H1 (cell line): ENCODE measurements around the gene LRRC30. TPM values are rescaled to one million over a fixed set of nuclear protein-coding genes. Genes with fewer than 3 reads are reported as not detected.

ENCODE experiments used
- CTCF ChIA-PET: fragments of 300-600 bp; sonication (Branson Sonifier 250); formaldehyde crosslinking; loops from one replicate; lab custom pipeline; 2021; ENCODE audit not compliant: partially characterized antibody; lab: Charles Lee
- POLR2A ChIA-PET: fragments of 300-600 bp; sonication (Branson Sonifier 250); formaldehyde crosslinking; loops from one replicate; lab custom pipeline; 2021; ENCODE audit warnings: inconsistent platforms; ENCODE audit not compliant: partially characterized antibody; lab: Charles Lee
- DNase-seq, 2 experiments: peaks; one replicate each; pipeline versions ENCODE4 v3.0.0 to v3.0.0-alpha.2; 2010 to 2022; ENCODE audit warnings: low spot score in 2 of 2, low read depth in 1 of 2, mixed read lengths in 1 of 2
- FAIRE-seq: peaks from 2 replicates; lab custom pipeline; 2011; peaks lifted over from hg19 to GRCh38; lab: Jason Lieb, UNC
- H2AFZ ChIP-seq: 2 replicates; pipeline ENCODE4 v1.8.1; 2012; ENCODE audit warnings: low read length, inconsistent platforms
- H2AK5ac ChIP-seq: 2 replicates; pipeline ENCODE4 v1.6.1; 2013; ENCODE audit warnings: low read depth, low read length
- H2BK120ac ChIP-seq: replicated peaks from 2 replicates; pipeline ENCODE3; 2013; ENCODE audit warnings: low read depth, low read length, inconsistent platforms
- H2BK12ac ChIP-seq: 2 replicates; pipeline ENCODE4 v1.6.1; 2013; ENCODE audit warnings: low read depth, low read length
- H2BK15ac ChIP-seq: 2 replicates; pipeline ENCODE4 v1.6.1; 2013; ENCODE audit warnings: low read length
- H2BK20ac ChIP-seq: 2 replicates; pipeline ENCODE4 v1.6.1; 2013; ENCODE audit warnings: low read length
- H2BK5ac ChIP-seq: 2 replicates; pipeline ENCODE4 v1.6.1; 2013; ENCODE audit warnings: low read depth, low read length
- H3K14ac ChIP-seq: 2 replicates; pipeline ENCODE4 v1.6.1; 2013; ENCODE audit warnings: inconsistent platforms; ENCODE audit not compliant: insufficient read length
- H3K18ac ChIP-seq: 2 replicates; pipeline ENCODE4 v1.6.1; 2013; ENCODE audit warnings: low read length; ENCODE audit errors: extremely low read depth
- H3K23ac ChIP-seq: 2 replicates; pipeline ENCODE4 v1.6.1; 2013; ENCODE audit warnings: inconsistent platforms; ENCODE audit not compliant: insufficient read length
- H3K23me2 ChIP-seq: 2 replicates; pipeline ENCODE4 v1.6.1; 2013; ENCODE audit warnings: low read depth, low read length
- H3K27ac ChIP-seq: 2 replicates; pipeline ENCODE4 v1.6.1; 2011; ENCODE audit warnings: low read depth, low read length, inconsistent platforms
- H3K27me3 ChIP-seq, 4 experiments: replicated peaks in 1 of 4; 1 replicate in 1 of 4; 2 replicates in 3 of 4; pipeline versions ENCODE4 v1.6.1 to v1.8.1; 2011 to 2013; ENCODE audit warnings: low read length in 3 of 4, mild to moderate bottlenecking in 3 of 4, inconsistent platforms in 2 of 4, mixed read lengths in 2 of 4, moderate library complexity in 1 of 4; ENCODE audit not compliant: control insufficient read depth in 3 of 4, insufficient read depth in 3 of 4; ENCODE audit errors: extremely low read depth in 1 of 4
- H3K36me3 ChIP-seq, 4 experiments: 2 replicates each; pipeline versions ENCODE4 v1.6.1 to v1.8.1; 2011 to 2013; ENCODE audit warnings: mild to moderate bottlenecking in 4 of 4, low read length in 3 of 4, moderate library complexity in 2 of 4, control low read depth in 1 of 4, inconsistent platforms in 1 of 4; ENCODE audit not compliant: insufficient read depth in 4 of 4, control insufficient read depth in 2 of 4
- H3K4ac ChIP-seq: replicated peaks from 2 replicates; pipeline ENCODE3; 2013; ENCODE audit warnings: low read length, low read depth, mixed read lengths, inconsistent platforms; ENCODE audit not compliant: insufficient read length
- H3K4me1 ChIP-seq, 4 experiments: replicated peaks in 1 of 4; 1 replicate in 1 of 4; 2 replicates in 3 of 4; pipeline versions ENCODE4 v1.6.1 to v1.8.1; 2011 to 2013; ENCODE audit warnings: low read length in 3 of 4, inconsistent platforms in 2 of 4, mixed read lengths in 1 of 4; ENCODE audit not compliant: insufficient read depth in 4 of 4, control insufficient read depth in 3 of 4
- H3K4me2 ChIP-seq, 2 experiments: 2 replicates each; pipeline versions ENCODE4 v1.6.1 to v1.8.1; 2011 to 2013; ENCODE audit warnings: low read depth in 2 of 2, low read length in 2 of 2, control low read depth in 1 of 2, inconsistent platforms in 1 of 2, mild to moderate bottlenecking in 1 of 2; ENCODE audit not compliant: insufficient read depth in 1 of 2
- H3K4me3 ChIP-seq, 4 experiments: fragments of 200-600, 300-600 bp in 1 of 4; sonication (generic), shearing (Covaris generic), sonication (Bioruptor Twin) in 1 of 4; 2 replicates each; pipeline versions ENCODE4 v1.5.1 to v1.8.1; 2011 to 2016; ENCODE audit warnings: low read length in 4 of 4, low read depth in 3 of 4, control low read depth in 2 of 4, inconsistent platforms in 2 of 4, mild to moderate bottlenecking in 2 of 4, mixed read lengths in 1 of 4, moderate library complexity in 1 of 4; ENCODE audit not compliant: insufficient read depth in 2 of 4; ENCODE audit errors: extremely low read depth in 1 of 4
- H3K56ac ChIP-seq: replicated peaks from 2 replicates; pipeline ENCODE3; 2013; ENCODE audit warnings: low read depth, mild to moderate bottlenecking, mixed read lengths, low read length, inconsistent platforms; ENCODE audit not compliant: insufficient read length
- H3K79me1 ChIP-seq: 2 replicates; pipeline ENCODE4 v1.6.1; 2013; ENCODE audit warnings: low read depth, low read length, control low read depth
- H3K79me2 ChIP-seq, 2 experiments: 2 replicates each; pipeline versions ENCODE4 v1.6.1 to v1.8.1; 2012 to 2013; ENCODE audit warnings: low read length in 2 of 2, mild to moderate bottlenecking in 2 of 2, inconsistent platforms in 1 of 2; ENCODE audit not compliant: insufficient read depth in 2 of 2, control insufficient read depth in 1 of 2
- H3K9ac ChIP-seq, 4 experiments: replicated peaks in 1 of 4; 1 replicate in 1 of 4; 2 replicates in 3 of 4; pipeline versions ENCODE4 v1.6.1 to v1.8.1; 2011 to 2013; ENCODE audit warnings: low read depth in 3 of 4, low read length in 3 of 4, control low read depth in 2 of 4, mild to moderate bottlenecking in 2 of 4, moderate library complexity in 2 of 4, inconsistent platforms in 1 of 4; ENCODE audit errors: extremely low read depth in 1 of 4
- H3K9me3 ChIP-seq, 2 experiments: 2 replicates each; pipeline versions ENCODE4 v1.6.1 to v1.8.1; 2012 to 2013; ENCODE audit warnings: mild to moderate bottlenecking in 2 of 2, moderate library complexity in 2 of 2, control low read depth in 1 of 2, inconsistent platforms in 1 of 2, low read depth in 1 of 2, low read length in 1 of 2, mixed read lengths in 1 of 2; ENCODE audit not compliant: insufficient read depth in 2 of 2
- H4K20me1 ChIP-seq, 2 experiments: replicated peaks in 1 of 2; 2 replicates each; pipeline versions ENCODE3 to v1.8.1; 2011 to 2013; ENCODE audit warnings: inconsistent platforms in 2 of 2, low read length in 2 of 2, mild to moderate bottlenecking in 1 of 2; ENCODE audit not compliant: insufficient read depth in 2 of 2, control insufficient read depth in 1 of 2
- H4K5ac ChIP-seq: 2 replicates; pipeline ENCODE4 v1.6.1; 2013; ENCODE audit warnings: low read length, low read depth, mixed read lengths, inconsistent platforms; ENCODE audit not compliant: insufficient read length
- H4K8ac ChIP-seq: 2 replicates; pipeline ENCODE4 v1.8.0; 2013; ENCODE audit warnings: mild to moderate bottlenecking, moderate library complexity, low read length, inconsistent platforms; ENCODE audit not compliant: insufficient read depth; ENCODE audit errors: extremely low read depth
- H4K91ac ChIP-seq: replicated peaks from 2 replicates; pipeline ENCODE3; 2013; ENCODE audit warnings: low read length, mixed read lengths, inconsistent platforms; ENCODE audit not compliant: insufficient read length
- CREB1 ChIP-seq: IDR thresholded peaks from 2 replicates; pipeline ENCODE4 v1.6.1; 2012; ENCODE audit warnings: inconsistent platforms
- EP300 ChIP-seq, 2 experiments: IDR thresholded peaks; 1 replicate in 1 of 2; 2 replicates in 1 of 2; pipeline ENCODE4 v1.6.1; 2011 to 2012; ENCODE audit warnings: low read depth in 2 of 2, low read length in 2 of 2, mild to moderate bottlenecking in 2 of 2, borderline replicate concordance in 1 of 2, inconsistent platforms in 1 of 2, moderate library complexity in 1 of 2
- GTF2F1 ChIP-seq: IDR thresholded peaks from 2 replicates; pipeline ENCODE4 v1.6.1; 2012; ENCODE audit warnings: low read depth, low read length, improper control_type of control experiment, borderline replicate concordance
- PHF8 ChIP-seq: fragments of 200-600 bp; sonication (generic); conservative IDR thresholded peaks from 2 replicates; pipeline ENCODE4 v1.7.1; 2012; ENCODE audit warnings: low read depth, mild to moderate bottlenecking, inconsistent platforms, low read length, moderate library complexity
- RBBP5 ChIP-seq: IDR thresholded peaks from 2 replicates; pipeline ENCODE4 v1.7.1; 2012; ENCODE audit warnings: low read depth, mild to moderate bottlenecking, inconsistent platforms, low read length, moderate library complexity, borderline replicate concordance
- RFX5 ChIP-seq: IDR thresholded peaks from 2 replicates; pipeline ENCODE4 v1.6.1; 2011; ENCODE audit warnings: low read depth, low read length, improper control_type of control experiment, borderline replicate concordance
- SP1 ChIP-seq: IDR thresholded peaks from 2 replicates; pipeline ENCODE4 v1.6.1; 2011; ENCODE audit warnings: low read depth, low read length
- YY1 ChIP-seq: IDR thresholded peaks from 2 replicates; pipeline ENCODE4 v1.6.1; 2011; ENCODE audit warnings: low read depth, mild to moderate bottlenecking, low read length
- WGBS, 2 experiments: shearing (Covaris generic) in 1 of 2; methylation state at CpG; one replicate each; pipeline versions ENCODE4 v1.1.6 to v1.1.7; 2013 to 2015; ENCODE audit warnings: low lambda C conversion rate in 2 of 2, mixed read lengths in 2 of 2, inconsistent platforms in 1 of 2, low coverage in 1 of 2, missing lambda C conversion rate in 1 of 2; ENCODE audit not compliant: insufficient replicate concordance in 2 of 2, insufficient coverage in 1 of 2, insufficient read length in 1 of 2; ENCODE audit errors: extremely low coverage in 1 of 2, missing lambda C conversion rate in 1 of 2; 5-methylcytosine and 5-hydroxymethylcytosine counted together
- long read RNA-seq, 2 experiments: library from RNA in 1 of 2; library from capped mRNA in 1 of 2; stranded (forward); transcript quantifications; one replicate each; pipeline ENCODE4 v2.0.0, GENCODE V29; 2021; ENCODE audit warnings: inconsistent platforms in 1 of 2
- polyA minus RNA-seq, 3 experiments: library from RNA; depleted of rRNA, polyadenylated mRNA; stranded (reverse); fragments of >200 nt; gene quantifications; 1 replicate in 2 of 3; 2 replicates in 1 of 3; pipeline ENCODE4 v1.2.3, GENCODE V29; 2011
- polyA plus RNA-seq, 7 experiments: library from polyadenylated mRNA; depleted of rRNA in 3 of 7; stranded (reverse) in 5 of 7; unstranded in 2 of 7; fragments of >200 nt in 5 of 7; fragments of 200-250 nt in 2 of 7; gene quantifications; 1 replicate in 5 of 7; 2 replicates in 1 of 7; 4 replicates in 1 of 7; pipeline versions ENCODE4 v1.2.1 to v1.2.3, GENCODE V29; 2011 to 2013; ENCODE audit warnings: missing spikeins in 2 of 7, mixed read lengths in 2 of 7
- total RNA-seq: library from RNA; stranded (reverse); fragmentation: NEBNext Ultra II Directional; extraction: Animal tissue kit (Norgen Biotek cat#: 25700); gene quantifications from 2 replicates; pipeline ENCODE4 v1.2.1, GENCODE V29; 2021

LRRC30 gene
- total RNA-seq (not detected in 2 replicates), polyA plus RNA-seq (2011; rRNA removed) (not detected in 2 replicates), polyA minus RNA-seq (2011; rRNA and poly(A)+ RNA removed) (not detected in 2 replicates)
- polyA plus RNA-seq (2011; cell fraction: cytosol; rRNA removed): not detected
- polyA plus RNA-seq (2011; cell fraction: nucleus; rRNA removed): not detected
- not detected in 4 replicates for polyA plus RNA-seq (2012, experiment 1 of 2)
- polyA plus RNA-seq (2012, experiment 2 of 2): not detected
- polyA plus RNA-seq (2013, experiment 1 of 2): not detected
- not detected for polyA plus RNA-seq (2013, experiment 2 of 2)
- polyA minus RNA-seq (2011; cell fraction: cytosol; rRNA and poly(A)+ RNA removed): not detected
- not detected for polyA minus RNA-seq (2011; cell fraction: nucleus; rRNA and poly(A)+ RNA removed)
- long read RNA-seq, experiment 1: 0 reads
- long read RNA-seq, experiment 2: 0 reads

DNA sequence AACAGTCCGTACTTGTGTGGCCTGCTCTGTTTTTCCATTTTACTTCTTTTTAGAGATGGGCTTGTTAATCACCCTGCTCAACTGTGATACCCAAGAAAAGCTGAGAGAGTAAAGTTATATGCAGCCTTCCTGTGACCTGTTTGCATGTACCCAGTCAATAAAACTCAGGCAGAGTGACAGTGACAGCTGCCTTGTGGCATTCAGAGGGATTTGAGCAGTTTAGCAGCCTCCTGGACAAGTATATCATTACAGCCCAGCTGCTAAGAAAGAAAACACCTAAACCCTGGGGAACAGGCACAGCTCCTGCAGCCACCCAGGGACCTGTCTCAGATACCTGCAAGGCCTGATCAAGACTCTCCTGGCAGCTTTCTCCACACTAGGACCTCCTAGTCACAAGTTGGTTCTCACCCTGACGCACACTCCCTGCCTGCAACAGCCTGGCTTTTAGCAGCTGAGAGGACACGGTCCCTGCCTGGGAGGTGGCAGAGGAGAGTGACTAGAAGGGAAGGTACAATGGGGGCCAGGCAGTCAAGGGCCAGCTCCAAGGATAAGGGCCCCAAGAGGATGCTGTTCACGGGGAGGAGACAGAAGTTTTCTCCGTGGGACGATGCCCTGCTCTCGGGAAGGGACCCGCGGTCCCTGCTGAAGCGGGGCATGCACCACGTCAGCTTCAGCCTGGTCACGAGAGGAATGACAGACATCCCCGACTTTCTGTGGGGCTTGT is at the start of gene LRRC30:
TSS of gene LRRC30 (plus strand) at position 464 of the 724 bp plus-strand sequence. CDS start at position 514, 50 bp downstream.
- H3K18ac ChIP-seq: no peak within 1 kb of the TSS
- no peaks in the 10 kb centered on the region for H3K79me1 ChIP-seq
- H4K5ac ChIP-seq: no peak within 1 kb of the TSS
- no peak for DNase-seq
- no peak within 1 kb of the TSS for H3K56ac ChIP-seq
- no peak within 1 kb of the TSS for H3K14ac ChIP-seq
- WGBS, 2 experiments: 91% methylated on average over 13 of the region's 13 CpGs; no CpG with 5 or more reads in 1 of the 2 experiments
- no peak within 1 kb of the TSS for H2BK5ac ChIP-seq
- no peak within 1 kb of the TSS for H2AK5ac ChIP-seq
- TF ChIP-seq YY1 (no peak), GTF2F1 (no peak), RBBP5 (no peak), RFX5 (no peak), PHF8 (no peak), SP1 (no peak), CREB1 (no peak), EP300 (IDR thresholded peaks at IDR 0.05; ENCODE audit: borderline replicate concordance in 1 of 2, low read depth in 2 of 2, low read length in 2 of 2) (no peak)
- CTCF ChIA-PET: interaction anchor here (0.8 to 1.4 kb wide), 2 partner anchors 9 to 337 kb away, joined by 3 to 6 read pairs; partner anchors contain the start of gene PTPRM
- no peaks in the 10 kb centered on the region for H3K9me3 ChIP-seq
- H3K36me3 ChIP-seq: no peaks in the 10 kb centered on the region
- H4K20me1 ChIP-seq: no peaks in the 10 kb centered on the region
- H2BK15ac ChIP-seq: no peak within 1 kb of the TSS
- no peak within 1 kb of the TSS for H4K91ac ChIP-seq
- H3K27ac ChIP-seq: no peak within 1 kb of the TSS
- POLR2A ChIA-PET: no interaction called here
- H3K4ac ChIP-seq: no peak within 1 kb of the TSS
- no peak within 1 kb of the TSS; the same call in 1 of the 2 replicates for H4K8ac ChIP-seq
- no peak within 1 kb of the TSS for H2BK120ac ChIP-seq
- no peaks in the 10 kb centered on the region for H3K79me2 ChIP-seq
- H3K4me2 ChIP-seq: no peak within 1 kb of the TSS
- H2AFZ ChIP-seq: no peak within 1 kb of the TSS; the same call in 1 of the 2 replicates
- FAIRE-seq: no peak
- H3K27me3 ChIP-seq: no peaks in the 10 kb centered on the region
- H3K23ac ChIP-seq: no peak within 1 kb of the TSS
- no peaks in the 10 kb centered on the region for H3K23me2 ChIP-seq
- H3K4me3 ChIP-seq: no peak within 1 kb of the TSS
- no peak within 1 kb of the TSS for H2BK12ac ChIP-seq
- H3K4me1 ChIP-seq: no peaks in the 10 kb centered on the region
- no peak within 1 kb of the TSS for H2BK20ac ChIP-seq
- H3K9ac ChIP-seq: no peak within 1 kb of the TSS
